ENCODE data around the gene UNC5B.

- TF ChIP-seq CTCF (IDR thresholded peaks at IDR 0.05; ENCODE audit: insufficient read depth, low read length) (no peak), POLR2AphosphoS5 (IDR thresholded peaks at IDR 0.05; ENCODE audit: low read depth) (no peak), GABPA (IDR thresholded peaks at IDR 0.05; ENCODE audit: low read depth) (no peak)
Observed at GRCh38 chr10:71230656-71231025, 18.3 kb downstream of the UNC5B start.
